ENCODE data around the gene CNTNAP5. TPM values are rescaled to one million over a fixed set of nuclear protein-coding genes. Genes with fewer than 3 reads are reported as not detected.

Gene CNTNAP5
- total RNA-seq, 4 donors from 2014 or later, result 0.17 TPM; not detected in 3

GRCh38 chr2:124162256-124162655 is 137.2 kb downstream of the CNTNAP5 start:
- Histone ChIP-seq H3K36me3 (no peaks in the 10 kb centered on the region), H3K27me3 (no peaks in the 10 kb centered on the region), H3K4me1 (peaks cover 0 to 5% (median 0%) of the 10 kb centered on the region in 4 donors), H3K9me3 (no peaks in the 10 kb centered on the region), H3K4me3 (no peak overlapping the region), H3K27ac (replicated peaks in 1 of 4) (no peak overlapping the region)
- DNase-seq (ENCODE audit: extremely low spot score), result no peak
- TF ChIP-seq POLR2AphosphoS5 (IDR thresholded peaks at IDR 0.05) (no peak), POLR2A (IDR thresholded peaks at IDR 0.05; ENCODE audit: low read depth) (no peak), EP300 (IDR thresholded peaks at IDR 0.05) (no peak), CTCF (IDR thresholded peaks at IDR 0.05) (no peak)
- intact Hi-C loops (cut with DNase I), result no loop called here

GRCh38 chr2:124163840-124164239 is 138.8 kb downstream of the CNTNAP5 start:
- Histone ChIP-seq H3K27ac (replicated peaks in 1 of 4) (no peak overlapping the region), H3K4me3 (no peak overlapping the region), H3K36me3 (no peaks in the 10 kb centered on the region), H3K27me3 (no peaks in the 10 kb centered on the region), H3K9me3 (no peaks in the 10 kb centered on the region), H3K4me1 (peaks cover 0 to 5% (median 0%) of the 10 kb centered on the region in 4 donors)
- 63% methylated on average over 2 of the region's 2 CpGs for WGBS
- intact Hi-C loops (cut with DNase I), result no loop called here
- TF ChIP-seq CTCF (IDR thresholded peaks at IDR 0.05) (no peak), EP300 (IDR thresholded peaks at IDR 0.05) (no peak), POLR2A (IDR thresholded peaks at IDR 0.05; ENCODE audit: low read depth) (no peak), POLR2AphosphoS5 (IDR thresholded peaks at IDR 0.05) (no peak)
- DNase-seq (ENCODE audit: extremely low spot score), result no peak

- DNase-seq (ENCODE audit: extremely low spot score), result no peak
- TF ChIP-seq POLR2A (IDR thresholded peaks at IDR 0.05; ENCODE audit: low read depth) (no peak), CTCF (IDR thresholded peaks at IDR 0.05) (no peak), POLR2AphosphoS5 (IDR thresholded peaks at IDR 0.05) (no peak), EP300 (IDR thresholded peaks at IDR 0.05) (no peak)
- WGBS, result 97% methylated on average over 6 of the region's 6 CpGs
- Histone ChIP-seq H3K27ac (replicated peaks in 1 of 4) (no peak overlapping the region), H3K27me3 (no peaks in the 10 kb centered on the region), H3K36me3 (no peaks in the 10 kb centered on the region), H3K4me3 (no peak overlapping the region), H3K9me3 (no peaks in the 10 kb centered on the region), H3K4me1 (peaks cover 0 to 5% (median 0%) of the 10 kb centered on the region in 4 donors)
- intact Hi-C loops (cut with DNase I), result no loop called here
Measured at GRCh38 chr2:124165698-124166097, 140.6 kb downstream of the CNTNAP5 start.

- intact Hi-C loops (cut with DNase I), result no loop called here
- TF ChIP-seq CTCF (IDR thresholded peaks at IDR 0.05), result no peak
- no peak for TF ChIP-seq EP300 (IDR thresholded peaks at IDR 0.05)
- no peak for TF ChIP-seq POLR2A (IDR thresholded peaks at IDR 0.05; ENCODE audit: low read depth)
- TF ChIP-seq POLR2AphosphoS5 (IDR thresholded peaks at IDR 0.05), result no peak
- H3K4me1 ChIP-seq, result no peaks in the 10 kb centered on the region
- DNase-seq (ENCODE audit: extremely low spot score), result no peak
- H3K36me3 ChIP-seq, result no peaks in the 10 kb centered on the region
- 76% methylated on average over 3 of the region's 3 CpGs for WGBS
- no peak overlapping the region for H3K4me3 ChIP-seq
- peaks cover 0 to 8% (median 1%) of the 10 kb centered on the region in 4 donors for H3K9me3 ChIP-seq
- H3K27me3 ChIP-seq, result no peaks in the 10 kb centered on the region
- no peak overlapping the region for H3K27ac ChIP-seq (replicated peaks in 1 of 4)
Measured at GRCh38 chr2:124171472-124172063, 146.5 kb downstream of the CNTNAP5 start.

- Histone ChIP-seq H3K27me3 (no peaks in the 10 kb centered on the region), H3K9me3 (peaks cover 0 to 3% (median 0%) of the 10 kb centered on the region in 4 donors), H3K4me1 (no peaks in the 10 kb centered on the region), H3K27ac (replicated peaks in 1 of 4) (no peak overlapping the region), H3K4me3 (no peak overlapping the region), H3K36me3 (no peaks in the 10 kb centered on the region)
- intact Hi-C loops (cut with DNase I), result no loop called here
- TF ChIP-seq CTCF (IDR thresholded peaks at IDR 0.05) (no peak), POLR2A (IDR thresholded peaks at IDR 0.05; ENCODE audit: low read depth) (no peak), POLR2AphosphoS5 (IDR thresholded peaks at IDR 0.05) (no peak), EP300 (IDR thresholded peaks at IDR 0.05) (no peak)
- no peak for DNase-seq (ENCODE audit: extremely low spot score)
- 92% methylated on average over 1 of the region's 1 CpG for WGBS
Measured at GRCh38 chr2:124178719-124179118, 153.6 kb downstream of the CNTNAP5 start.

Measured in esophagus muscularis mucosa (tissue), 4 donors.